PC-9 (cell line): ENCODE measurements around the gene HINFP.

ENCODE experiments used
- EZH2 ChIP-seq: fragments of 200-600 bp; sonication (generic); IDR thresholded peaks from 2 replicates; pipeline ENCODE4 v1.8.0; 2017; ENCODE audit warnings: antibody characterized with exemption, low read depth
- TF ChIP-seq, protein P1 (sequence below): fragments of 200-600 bp; sonication (generic); conservative IDR thresholded peaks from 2 replicates; pipeline ENCODE4 v1.6.1; 2017; ENCODE audit warnings: mixed run types, antibody characterized with exemption, mild to moderate bottlenecking, moderate library complexity

DNA sequence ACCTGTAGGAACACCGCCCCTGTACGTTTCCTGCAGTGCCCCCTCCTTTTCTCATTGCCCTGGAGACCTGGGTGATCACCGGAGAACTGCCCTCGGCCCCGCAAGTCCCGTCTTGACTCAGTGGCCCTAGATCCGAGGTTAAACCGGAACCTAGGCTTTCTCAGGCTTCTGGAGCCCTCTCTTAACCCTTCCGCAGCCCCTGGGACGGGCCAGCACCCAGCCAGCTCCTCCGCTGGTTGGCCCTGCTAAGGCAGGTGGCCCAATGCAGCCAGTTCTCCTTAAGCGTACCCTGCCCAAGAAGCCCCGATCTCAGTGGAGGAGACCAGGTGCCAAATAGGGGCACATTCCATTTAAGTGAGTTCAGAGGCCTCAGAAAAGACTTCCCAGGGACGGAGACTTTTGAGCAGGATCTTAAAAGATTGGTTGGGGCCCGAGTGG lies 47.9 kb downstream of the HINFP start:
- TF ChIP-seq, protein P1, sequence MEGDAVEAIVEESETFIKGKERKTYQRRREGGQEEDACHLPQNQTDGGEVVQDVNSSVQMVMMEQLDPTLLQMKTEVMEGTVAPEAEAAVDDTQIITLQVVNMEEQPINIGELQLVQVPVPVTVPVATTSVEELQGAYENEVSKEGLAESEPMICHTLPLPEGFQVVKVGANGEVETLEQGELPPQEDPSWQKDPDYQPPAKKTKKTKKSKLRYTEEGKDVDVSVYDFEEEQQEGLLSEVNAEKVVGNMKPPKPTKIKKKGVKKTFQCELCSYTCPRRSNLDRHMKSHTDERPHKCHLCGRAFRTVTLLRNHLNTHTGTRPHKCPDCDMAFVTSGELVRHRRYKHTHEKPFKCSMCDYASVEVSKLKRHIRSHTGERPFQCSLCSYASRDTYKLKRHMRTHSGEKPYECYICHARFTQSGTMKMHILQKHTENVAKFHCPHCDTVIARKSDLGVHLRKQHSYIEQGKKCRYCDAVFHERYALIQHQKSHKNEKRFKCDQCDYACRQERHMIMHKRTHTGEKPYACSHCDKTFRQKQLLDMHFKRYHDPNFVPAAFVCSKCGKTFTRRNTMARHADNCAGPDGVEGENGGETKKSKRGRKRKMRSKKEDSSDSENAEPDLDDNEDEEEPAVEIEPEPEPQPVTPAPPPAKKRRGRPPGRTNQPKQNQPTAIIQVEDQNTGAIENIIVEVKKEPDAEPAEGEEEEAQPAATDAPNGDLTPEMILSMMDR = no peak
- no peak for TF ChIP-seq EZH2
